22Rv1 (cell line): ENCODE data around the gene PER2.

Experiments used
- ZFX ChIP-seq: fragments of 450-650 bp; IDR thresholded peaks from 2 replicates; pipeline ENCODE4 v1.6.1; 2017; ENCODE audit warnings: antibody characterized with exemption, borderline replicate concordance
- TF ChIP-seq, protein P1 (sequence below): fragments of 450-650 bp; IDR thresholded peaks from 2 replicates; pipeline ENCODE4 v1.5.1; 2017; ENCODE audit warnings: mild to moderate bottlenecking

- TF ChIP-seq, protein P1, sequence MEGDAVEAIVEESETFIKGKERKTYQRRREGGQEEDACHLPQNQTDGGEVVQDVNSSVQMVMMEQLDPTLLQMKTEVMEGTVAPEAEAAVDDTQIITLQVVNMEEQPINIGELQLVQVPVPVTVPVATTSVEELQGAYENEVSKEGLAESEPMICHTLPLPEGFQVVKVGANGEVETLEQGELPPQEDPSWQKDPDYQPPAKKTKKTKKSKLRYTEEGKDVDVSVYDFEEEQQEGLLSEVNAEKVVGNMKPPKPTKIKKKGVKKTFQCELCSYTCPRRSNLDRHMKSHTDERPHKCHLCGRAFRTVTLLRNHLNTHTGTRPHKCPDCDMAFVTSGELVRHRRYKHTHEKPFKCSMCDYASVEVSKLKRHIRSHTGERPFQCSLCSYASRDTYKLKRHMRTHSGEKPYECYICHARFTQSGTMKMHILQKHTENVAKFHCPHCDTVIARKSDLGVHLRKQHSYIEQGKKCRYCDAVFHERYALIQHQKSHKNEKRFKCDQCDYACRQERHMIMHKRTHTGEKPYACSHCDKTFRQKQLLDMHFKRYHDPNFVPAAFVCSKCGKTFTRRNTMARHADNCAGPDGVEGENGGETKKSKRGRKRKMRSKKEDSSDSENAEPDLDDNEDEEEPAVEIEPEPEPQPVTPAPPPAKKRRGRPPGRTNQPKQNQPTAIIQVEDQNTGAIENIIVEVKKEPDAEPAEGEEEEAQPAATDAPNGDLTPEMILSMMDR, result no peak
- no peak for TF ChIP-seq ZFX
These were observed 1.2 kb upstream of the PER2 start for GRCh38 chr2:238289574-238289973.
